Astrocyte (in vitro differentiated cells and primary cell): ENCODE results near the gene TTC33. TPM values are rescaled to one million over a fixed set of nuclear protein-coding genes. Genes with fewer than 3 reads are reported as not detected.
"Not testable (repeated sequence)": the region's sequence is repeated elsewhere in the genome, so short reads cannot be mapped to it uniquely, and the experiment has no call there.

Experiments
- DNase-seq: peaks from one replicate; pipeline ENCODE4 v3.0.0-alpha.2; 2010; ENCODE audit warnings: low read depth
- FAIRE-seq: peaks from 2 replicates; lab custom pipeline; 2011; peaks lifted over from hg19 to GRCh38; lab: Jason Lieb, UNC
- H2AFZ ChIP-seq: 2 replicates; pipeline ENCODE4 v1.6.0; 2012; ENCODE audit warnings: low read depth, low read length, inconsistent platforms
- H3K27ac ChIP-seq: 2 replicates; pipeline ENCODE4 v1.5.1; 2011; ENCODE audit warnings: low read depth, low read length, inconsistent platforms
- H3K27me3 ChIP-seq: 2 replicates; pipeline ENCODE4 v1.6.0; 2011; ENCODE audit warnings: low read length, inconsistent platforms; ENCODE audit not compliant: insufficient read depth
- H3K36me3 ChIP-seq: 2 replicates; pipeline ENCODE4 v1.5.1; 2011; ENCODE audit warnings: low read length, inconsistent platforms; ENCODE audit not compliant: insufficient read depth
- H3K4me1 ChIP-seq: 2 replicates; pipeline ENCODE4 v1.5.1; 2011; ENCODE audit warnings: low read length, inconsistent platforms; ENCODE audit not compliant: insufficient read depth
- H3K4me2 ChIP-seq: 2 replicates; pipeline ENCODE4 v1.6.0; 2012; ENCODE audit warnings: low read length, inconsistent platforms
- H3K4me3 ChIP-seq: 2 replicates; pipeline ENCODE4 v1.5.1; 2011; ENCODE audit warnings: low read depth, mild to moderate bottlenecking, low read length, inconsistent platforms; ENCODE audit not compliant: insufficient read depth
- H3K79me2 ChIP-seq: 2 replicates; pipeline ENCODE4 v1.6.0; 2012; ENCODE audit warnings: mild to moderate bottlenecking, low read length, inconsistent platforms; ENCODE audit not compliant: insufficient read depth
- H3K9ac ChIP-seq: 2 replicates; pipeline ENCODE4 v1.6.0; 2012; ENCODE audit warnings: mild to moderate bottlenecking, low read length, inconsistent platforms
- H3K9me3 ChIP-seq: 2 replicates; pipeline ENCODE4 v1.5.1; 2012; ENCODE audit warnings: low read depth, mild to moderate bottlenecking, low read length, inconsistent platforms; ENCODE audit not compliant: insufficient read depth
- H4K20me1 ChIP-seq: 2 replicates; pipeline ENCODE4 v1.6.0; 2012; ENCODE audit warnings: low read length, inconsistent platforms; ENCODE audit not compliant: insufficient read depth
- H3K27ac Mint-ChIP-seq: one replicate; pipeline ENCODE4 v1.8.0; 2021; ENCODE audit warnings: mild to moderate bottlenecking, mixed read lengths; ENCODE audit not compliant: unreplicated experiment
- H3K27me3 Mint-ChIP-seq: one replicate; pipeline ENCODE4 v1.8.0; 2021; ENCODE audit warnings: low read depth, mixed read lengths; ENCODE audit not compliant: unreplicated experiment
- H3K36me3 Mint-ChIP-seq: one replicate; pipeline ENCODE4 v1.8.0; 2021; ENCODE audit warnings: low read depth, mixed read lengths; ENCODE audit not compliant: unreplicated experiment
- H3K4me1 Mint-ChIP-seq: one replicate; pipeline ENCODE4 v1.8.0; 2021; ENCODE audit warnings: low read depth, mixed read lengths; ENCODE audit not compliant: unreplicated experiment
- H3K4me3 Mint-ChIP-seq: one replicate; pipeline ENCODE4 v1.8.0; 2021; ENCODE audit warnings: mild to moderate bottlenecking, moderate library complexity, mixed read lengths; ENCODE audit not compliant: unreplicated experiment
- H3K9me3 Mint-ChIP-seq: one replicate; pipeline ENCODE4 v1.8.0; 2021; ENCODE audit warnings: mild to moderate bottlenecking, mixed read lengths; ENCODE audit not compliant: unreplicated experiment
- CTCF ChIP-seq: IDR thresholded peaks from 2 replicates; pipeline ENCODE4 v1.5.1; 2011; ENCODE audit warnings: low read depth, mild to moderate bottlenecking, inconsistent platforms, low read length, moderate library complexity; ENCODE audit not compliant: insufficient read depth
- EZH2 ChIP-seq: IDR thresholded peaks from 2 replicates; pipeline ENCODE4 v1.6.1; 2012; ENCODE audit warnings: mild to moderate bottlenecking, low read length, inconsistent platforms; ENCODE audit not compliant: insufficient read depth
- total RNA-seq: library from RNA; stranded (reverse); gene quantifications from 2 replicates; pipeline ENCODE4 v1.2.1, GENCODE V29; 2021

Gene TTC33
- total RNA-seq, 1 donor from 2014 or later = 13.3 TPM

- peak overlapping the region; percentile 53 for H3K27ac Mint-ChIP-seq
- H3K9ac ChIP-seq = peak overlapping the region; percentile 98
- peaks cover 43% of the 10 kb centered on the region for H4K20me1 ChIP-seq
- no peaks in the 10 kb centered on the region for H3K9me3 Mint-ChIP-seq
- peak overlapping the region; percentile 89 for H3K4me2 ChIP-seq
- H3K4me1 ChIP-seq = no peaks in the 10 kb centered on the region
- H3K36me3 Mint-ChIP-seq = peaks cover 2% of the 10 kb centered on the region
- peak overlapping the region; percentile 94 for H3K27ac ChIP-seq
- H3K4me1 Mint-ChIP-seq = peaks cover 6% of the 10 kb centered on the region
- H3K4me3 ChIP-seq = peak overlapping the region; percentile 96
- H2AFZ ChIP-seq = peak overlapping the region; percentile 99
- H3K36me3 ChIP-seq = no peaks in the 10 kb centered on the region
- no peaks in the 10 kb centered on the region for H3K27me3 ChIP-seq
- H3K4me3 Mint-ChIP-seq = peak overlapping the region; percentile 89
- peaks cover 49% of the 10 kb centered on the region for H3K79me2 ChIP-seq
- FAIRE-seq = no peak
- H3K27me3 Mint-ChIP-seq = no peaks in the 10 kb centered on the region
- peak; percentile 57 for DNase-seq
- no peaks in the 10 kb centered on the region for H3K9me3 ChIP-seq
- TF ChIP-seq CTCF (no peak), EZH2 (no peak)
Observed at GRCh38 chr5:40797273-40798011, 41.7 kb upstream of the TTC33 start.

- Histone ChIP-seq H3K36me3 (no peaks in the 10 kb centered on the region), H4K20me1 (peaks cover 53% of the 10 kb centered on the region), H3K4me1 (no peaks in the 10 kb centered on the region), H3K9ac (peak overlapping the region; percentile 98), H3K9me3 (no peaks in the 10 kb centered on the region), H3K4me2 (peak overlapping the region; percentile 89), H3K27me3 (no peaks in the 10 kb centered on the region), H3K4me3 (peak overlapping the region; percentile 96), H2AFZ (no peak overlapping the region), H3K79me2 (peaks cover 58% of the 10 kb centered on the region), H3K27ac (no peak overlapping the region)
- Mint-ChIP-seq H3K27me3 (no peaks in the 10 kb centered on the region), H3K27ac (no peak overlapping the region), H3K36me3 (peaks cover 2% of the 10 kb centered on the region), H3K9me3 (no peaks in the 10 kb centered on the region), H3K4me1 (peaks cover 6% of the 10 kb centered on the region), H3K4me3 (peak overlapping the region; percentile 89)
- TF ChIP-seq EZH2 = no peak
- no peak for TF ChIP-seq CTCF
- FAIRE-seq (no peak), DNase-seq (peak; percentile 30)
Observed at GRCh38 chr5:40796487-40796889, 40.7 kb upstream of the TTC33 start.

- H3K9ac ChIP-seq, H3K9me3 Mint-ChIP-seq, H3K36me3 Mint-ChIP-seq, H3K36me3 ChIP-seq, H3K4me3 Mint-ChIP-seq, H3K27ac ChIP-seq, H2AFZ ChIP-seq, H3K4me1 ChIP-seq, H3K27ac Mint-ChIP-seq, FAIRE-seq, H3K27me3 ChIP-seq, H3K9me3 ChIP-seq, H3K27me3 Mint-ChIP-seq, DNase-seq, H3K4me2 ChIP-seq, H3K4me3 ChIP-seq: not testable (repeated sequence)
- peaks cover 10% of the 10 kb centered on the region for H3K4me1 Mint-ChIP-seq
- Histone ChIP-seq H4K20me1 (peaks cover 69% of the 10 kb centered on the region), H3K79me2 (peaks cover 74% of the 10 kb centered on the region)
Observed at GRCh38 chr5:40794877-40795276, 39.1 kb upstream of the TTC33 start.

GRCh38 chr5:40794340-40794739 lies 38.6 kb upstream of the TTC33 start:
- not testable (repeated sequence) for H3K36me3 Mint-ChIP-seq, H3K4me1 ChIP-seq, H3K36me3 ChIP-seq, H3K27me3 ChIP-seq, H3K9me3 ChIP-seq, DNase-seq, FAIRE-seq, H3K4me3 Mint-ChIP-seq, H3K27me3 Mint-ChIP-seq, H3K4me3 ChIP-seq, H3K27ac ChIP-seq, H3K4me2 ChIP-seq, H2AFZ ChIP-seq, H3K27ac Mint-ChIP-seq, H3K9me3 Mint-ChIP-seq, H3K9ac ChIP-seq
- peaks cover 72% of the 10 kb centered on the region for H4K20me1 ChIP-seq
- peaks cover 80% of the 10 kb centered on the region for H3K79me2 ChIP-seq
- peaks cover 10% of the 10 kb centered on the region for H3K4me1 Mint-ChIP-seq
